HG03469 (cell line): ENCODE data around the gene ZNF571.

Experiments used
- ATAC-seq: cut with Tn5 transposase; IDR thresholded peaks from one replicate; pipeline ENCODE4 v1.9.1; 2021; ENCODE audit warnings: mild to moderate bottlenecking, moderate library complexity, moderate number of reproducible peaks; ENCODE audit not compliant: unreplicated experiment

ZNF571 gene

GRCh38 chr19:37594304-37594981, at the start of gene ZNF571, which contains the start of gene ZNF540:
Gene ZNF571, minus strand, starts transcription at chr19:37594792. Its CDS starts 8,116 bp downstream, at chr19:37586676.
Gene ZNF540, plus strand, starts transcription at chr19:37594876. Its CDS starts 3,572 bp downstream, at chr19:37598448.
- peak; percentile 92 for ATAC-seq

GRCh38 chr19:37635076-37636056, 40.8 kb upstream of the ZNF571 start:
- ATAC-seq = no peak

GRCh38 chr19:37594982-37595382, 390 bp upstream of the ZNF571 start:
- peak; percentile 22 for ATAC-seq

GRCh38 chr19:37593996-37594303, 642 bp downstream of the ZNF571 start:
- ATAC-seq = no peak

GRCh38 chr19:37583340-37583739, 11.3 kb downstream of the ZNF571 start:
- no peak for ATAC-seq

- no peak for ATAC-seq
Measured at GRCh38 chr19:37572203-37572602, 22.4 kb downstream of the ZNF571 start.

GRCh38 chr19:37565370-37565669, 29.3 kb downstream of the ZNF571 start:
- ATAC-seq = no peak

GRCh38 chr19:37564624-37565369, 29.8 kb downstream of the ZNF571 start:
- no peak for ATAC-seq

- no peak for ATAC-seq
Measured at GRCh38 chr19:37563518-37563917, 31.1 kb downstream of the ZNF571 start.

- no peak for ATAC-seq
Measured at GRCh38 chr19:37551129-37551993, 43.2 kb downstream of the ZNF571 start.

GRCh38 chr19:37537391-37537947, 57.1 kb downstream of the ZNF571 start:
- ATAC-seq = no peak

- no peak for ATAC-seq
Measured at GRCh38 chr19:37519890-37520289, 74.7 kb downstream of the ZNF571 start.
